GM19240 (cell line): ENCODE data around the gene FARSB.
A peak's percentile ranks its signal among the peaks of the same experiment; 100 is the strongest.
"Not testable (repeated sequence)": the region's sequence is repeated elsewhere in the genome, so short reads cannot be mapped to it uniquely, and the experiment has no call there.

Source experiments
- DNase-seq: peaks from one replicate; pipeline ENCODE4 v3.0.0; 2011; ENCODE audit warnings: low spot score; ENCODE audit not compliant: insufficient read length

The FARSB gene

DNA sequence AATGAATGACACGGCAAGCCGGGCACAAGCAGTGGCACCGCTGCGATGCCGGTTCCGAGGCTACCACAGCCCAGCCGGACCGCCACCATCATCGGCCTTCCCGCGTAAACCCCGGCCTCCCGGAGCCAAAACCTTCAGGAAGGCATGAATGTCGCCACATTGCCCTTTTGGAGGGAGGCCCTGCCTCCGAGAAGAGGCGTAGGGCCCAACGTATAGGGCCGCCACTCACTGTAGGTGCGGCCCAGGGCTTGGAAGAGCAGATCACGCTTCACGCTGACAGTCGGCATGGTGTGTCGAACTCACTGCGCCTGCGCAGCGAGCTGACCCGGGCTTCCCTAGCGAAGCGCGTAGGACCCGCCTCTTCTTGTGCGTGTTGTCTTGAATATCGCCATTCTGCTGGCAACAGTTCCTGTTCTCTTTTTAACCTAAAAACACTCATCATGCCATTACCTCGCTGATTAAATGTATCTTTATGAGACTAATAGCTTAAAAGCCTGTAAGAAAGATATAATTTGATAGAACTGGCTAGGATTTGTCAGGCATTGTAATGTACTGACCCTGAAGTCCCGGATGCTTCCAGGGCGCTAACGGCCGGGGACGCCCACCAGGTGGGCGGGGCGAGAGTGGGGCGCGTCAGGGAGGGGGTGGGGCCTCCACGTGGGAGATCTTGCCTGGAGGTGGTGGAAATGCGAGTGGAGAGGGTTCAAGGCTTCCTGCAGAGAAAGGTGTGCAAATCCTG is at the start of gene FARSB:
TSS of gene FARSB (minus strand) at position 306 of the 739 bp plus-strand sequence. CDS start at position 287, 19 bp downstream.
- DNase-seq = peak; percentile 69

DNA sequence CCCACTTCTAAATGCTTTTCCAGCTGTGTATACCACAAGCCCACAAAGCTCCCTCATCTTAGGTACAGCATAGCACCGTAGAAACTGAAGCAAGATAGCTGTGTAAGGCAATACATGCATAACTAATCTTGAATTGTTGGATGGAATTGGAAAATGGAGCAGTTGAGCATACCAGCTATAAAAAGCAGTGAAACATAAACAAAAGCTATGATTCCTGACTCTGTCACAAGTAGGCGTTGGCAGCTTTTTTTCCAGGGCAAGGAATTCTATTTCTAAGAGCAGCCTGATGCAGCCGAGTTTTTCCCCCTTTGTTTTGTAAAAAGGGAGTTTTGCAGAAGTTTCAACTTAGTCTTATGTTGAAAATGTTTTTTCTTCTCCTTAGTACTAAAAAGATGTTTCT is 48.0 kb upstream of the FARSB start:
- DNase-seq = no peak

- no peak for DNase-seq
These were observed 47.2 kb upstream of the FARSB start for GRCh38 chr2:222703091-222703490.

- no peak for DNase-seq
These were observed 45.8 kb upstream of the FARSB start for GRCh38 chr2:222701721-222702131.

DNA sequence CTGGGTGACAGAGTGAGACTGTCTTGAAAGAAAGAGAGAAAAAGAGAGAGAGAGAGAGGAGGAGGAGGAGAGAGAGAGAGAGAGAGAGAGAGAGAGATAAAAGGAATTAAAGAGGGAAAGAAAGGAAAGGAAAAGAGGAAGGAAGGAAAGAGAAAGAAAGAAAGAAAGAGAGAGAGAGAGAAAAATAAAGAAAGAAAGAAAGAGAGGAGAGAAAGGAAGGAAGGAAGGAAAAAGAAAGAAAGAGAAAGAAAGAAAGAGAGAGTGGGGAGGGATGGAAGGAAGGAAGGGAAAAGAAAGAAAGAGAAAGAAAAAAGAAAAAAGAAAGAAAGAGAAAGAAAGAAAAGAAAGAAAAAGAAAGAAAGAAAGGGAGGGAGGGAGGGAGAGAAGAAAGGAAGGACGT is 45.3 kb upstream of the FARSB start:
- no peak for DNase-seq

DNA sequence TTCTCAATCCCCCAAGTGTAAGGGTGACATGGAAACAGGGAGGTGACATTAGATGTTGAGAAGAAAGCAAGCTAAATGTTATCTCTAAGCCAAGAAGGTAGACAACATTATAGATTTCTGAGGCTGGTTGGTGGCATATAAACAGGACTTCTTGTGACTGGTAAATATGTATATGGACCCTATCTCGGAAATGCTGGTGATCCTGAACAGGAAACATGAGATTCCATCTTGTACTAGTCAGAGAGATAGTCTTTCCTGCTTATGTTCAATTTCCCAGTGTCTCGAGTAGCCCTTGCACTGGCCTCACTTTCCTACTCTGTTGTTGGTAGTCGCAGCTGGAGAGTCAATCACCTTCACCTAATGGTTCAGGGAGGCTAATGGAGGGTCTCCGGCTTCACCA is 42.4 kb upstream of the FARSB start:
- DNase-seq = no peak

DNA sequence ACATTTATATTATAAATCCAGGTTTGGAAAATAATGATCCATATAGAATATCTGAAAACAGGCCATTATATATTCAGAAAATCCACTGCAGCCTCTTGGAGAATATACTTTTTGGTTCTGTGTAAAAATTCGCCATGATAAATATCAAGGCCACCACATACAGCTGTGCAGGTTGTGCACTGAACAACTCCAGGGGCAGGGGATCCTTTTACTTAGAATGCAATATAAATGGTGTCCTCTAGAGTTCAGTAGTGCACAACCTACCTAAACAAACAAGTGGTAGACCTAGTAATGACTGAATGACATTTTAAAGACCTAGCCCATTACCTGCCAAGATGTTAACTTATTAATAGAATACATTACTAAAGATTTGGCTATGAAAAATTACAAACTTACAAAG is 37.9 kb upstream of the FARSB start:
- no peak for DNase-seq

GRCh38 chr2:222693413-222693812 is 37.5 kb upstream of the FARSB start:
- not testable (repeated sequence) for DNase-seq

GRCh38 chr2:222690564-222691200 is 34.8 kb upstream of the FARSB start:
- peak; percentile 73 for DNase-seq

DNA sequence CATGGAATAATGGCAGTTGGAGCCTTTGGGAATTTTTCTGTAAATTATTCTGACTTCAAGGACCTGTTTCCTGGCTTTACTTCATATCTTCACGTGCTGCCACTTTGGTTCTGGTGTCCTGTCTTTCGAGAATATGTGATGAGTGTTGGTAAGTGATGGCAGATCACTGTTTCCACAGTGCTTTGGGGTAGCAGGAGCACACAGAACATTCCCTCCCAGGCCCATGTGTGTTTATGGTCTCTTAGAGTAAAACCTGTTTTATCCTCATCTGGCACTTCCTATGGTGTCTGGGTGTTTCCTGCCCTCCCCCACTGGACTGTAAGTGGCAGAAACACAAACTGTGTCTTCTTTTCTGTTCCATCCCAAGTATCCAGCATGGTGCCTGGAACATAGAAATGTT is 33.4 kb upstream of the FARSB start:
- DNase-seq = no peak

DNA sequence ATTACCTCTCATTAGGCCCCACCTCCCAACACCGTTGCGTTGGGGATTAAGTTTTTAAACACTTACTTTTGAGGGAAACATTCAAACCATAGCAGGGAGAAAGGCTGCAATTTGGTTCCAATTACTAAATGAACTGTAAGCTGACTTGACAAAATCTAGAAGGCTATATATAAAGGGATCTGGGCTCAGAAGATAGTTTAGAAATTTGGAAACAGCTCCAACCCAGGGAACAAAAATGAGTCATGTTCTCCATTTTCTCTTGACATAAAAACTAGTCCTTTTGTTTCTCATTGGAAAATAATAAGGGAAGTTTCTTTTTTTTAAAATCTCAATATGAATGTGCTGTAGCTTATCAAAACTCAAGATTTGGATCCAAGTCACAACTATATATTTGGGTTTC is 33.0 kb upstream of the FARSB start:
- DNase-seq = no peak

GRCh38 chr2:222686086-222686750 is 30.3 kb upstream of the FARSB start:
- no peak for DNase-seq

DNA sequence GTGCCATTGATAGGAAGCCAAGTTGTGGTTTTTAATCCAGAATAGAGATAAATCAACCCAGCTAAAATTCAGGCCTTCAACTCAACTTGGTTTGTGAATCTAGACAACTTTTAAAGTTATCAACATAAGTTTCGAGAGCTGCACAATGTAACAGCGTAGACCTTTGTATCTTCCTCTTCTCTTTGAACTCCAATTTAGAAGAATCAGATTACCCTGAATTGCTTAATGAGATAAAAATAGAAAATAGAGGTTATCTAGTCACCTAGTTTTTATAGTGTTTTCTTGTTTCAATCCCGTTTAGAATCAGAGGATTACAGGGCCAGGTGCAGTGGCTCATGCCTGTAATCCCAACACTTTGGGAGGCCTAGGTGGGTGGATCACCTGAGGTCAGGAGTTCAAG is 27.9 kb upstream of the FARSB start:
- no peak for DNase-seq

DNA sequence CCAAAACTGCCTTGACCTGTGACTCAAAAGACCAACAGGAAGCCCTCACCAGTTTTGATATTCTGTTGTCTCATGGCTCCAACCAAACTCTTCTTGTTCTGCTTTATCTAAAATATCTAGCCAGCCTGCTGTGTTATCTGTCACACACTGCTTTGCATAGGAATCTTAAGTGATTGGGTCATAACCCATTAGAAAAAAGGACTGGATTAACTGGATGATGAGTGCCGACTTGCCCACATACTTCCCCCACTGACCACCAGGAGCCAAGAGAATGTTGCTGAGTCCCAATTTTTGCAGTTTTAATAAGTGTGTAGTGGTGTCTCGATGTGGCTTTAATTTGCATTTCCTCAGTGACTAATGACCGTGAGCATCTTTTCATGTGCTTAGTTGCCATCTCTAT is 22.1 kb upstream of the FARSB start:
- DNase-seq = no peak

DNA sequence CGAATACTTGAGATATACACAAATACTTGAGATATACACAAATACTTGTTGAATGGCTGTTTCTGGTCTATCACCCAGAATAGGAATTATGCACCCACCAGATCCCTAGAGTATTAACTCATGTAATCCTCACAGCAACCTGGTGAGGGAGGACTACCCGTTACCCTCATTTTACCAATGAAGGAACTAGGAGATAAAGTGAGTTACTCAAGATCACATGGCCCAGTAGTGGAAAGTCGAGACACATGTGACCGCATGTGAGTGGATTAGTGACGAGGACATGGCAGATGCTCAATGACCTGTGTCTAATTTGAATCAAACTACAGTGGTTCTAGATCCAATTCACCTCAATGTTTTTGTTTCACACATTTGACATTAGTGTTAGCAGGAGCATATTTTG is 18.0 kb upstream of the FARSB start:
- no peak for DNase-seq

- DNase-seq = no peak
These were observed 17.4 kb upstream of the FARSB start for GRCh38 chr2:222673273-222673672.

DNA sequence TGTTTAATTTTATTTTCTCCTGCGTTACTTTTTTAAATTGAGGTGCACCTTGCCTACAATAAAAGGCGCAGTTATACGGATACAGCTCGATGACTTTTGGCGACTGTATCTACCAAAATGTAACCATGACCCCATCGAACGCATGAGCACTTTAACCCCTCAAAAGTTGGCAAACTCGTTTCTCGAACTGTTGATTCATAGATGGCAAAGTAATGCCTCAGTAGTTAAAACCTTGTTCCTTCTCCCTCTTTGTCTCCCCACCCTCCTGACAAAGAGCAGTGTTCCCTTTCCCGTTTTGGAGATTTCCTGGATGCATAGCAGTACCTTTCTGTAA is 16.1 kb upstream of the FARSB start:
- no peak for DNase-seq

DNA sequence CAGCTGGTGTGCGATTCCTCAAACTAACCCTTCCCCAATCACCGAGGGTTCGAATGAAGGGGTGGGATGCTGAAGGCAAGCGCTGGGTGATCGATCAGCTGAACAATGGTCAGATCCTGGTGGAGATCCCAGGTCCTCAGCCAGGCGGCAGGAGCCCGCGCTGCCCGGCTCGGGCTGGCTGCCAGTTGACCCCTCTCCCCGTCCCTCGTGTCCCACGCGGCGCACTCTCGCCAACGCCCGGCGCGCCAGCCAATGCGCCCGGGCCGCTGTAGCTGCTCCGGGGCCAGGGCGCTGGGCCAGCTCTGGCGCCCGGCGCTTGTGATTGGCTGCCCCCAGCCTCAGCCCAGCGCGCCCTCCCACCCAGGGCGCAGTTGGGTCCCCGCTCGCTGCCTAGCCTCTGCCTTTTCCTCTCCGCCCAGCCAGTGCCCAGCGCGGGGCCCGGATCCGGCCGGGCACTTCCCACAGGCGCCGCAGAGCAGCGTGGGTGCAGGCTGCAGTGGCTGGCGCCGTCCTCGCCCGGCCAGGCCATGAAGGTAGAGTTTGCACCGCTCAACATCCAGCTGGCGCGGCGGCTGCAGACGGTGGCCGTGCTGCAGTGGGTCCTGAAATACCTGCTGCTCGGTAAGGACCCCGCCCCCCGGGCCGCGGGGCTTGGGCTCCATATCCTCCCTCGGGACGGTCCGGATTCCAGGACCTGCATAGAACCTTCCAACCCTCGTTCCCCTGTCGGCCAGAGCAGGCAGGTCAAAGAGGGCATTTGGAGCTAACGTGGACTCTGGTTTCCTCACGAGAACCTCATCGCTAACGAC is 15.6 kb upstream of the FARSB start, which contains the start of gene MOGAT1:
TSS of gene MOGAT1 (plus strand) at position 400 of the 809 bp plus-strand sequence. CDS start at position 528, 128 bp downstream.
- no peak for DNase-seq

DNA sequence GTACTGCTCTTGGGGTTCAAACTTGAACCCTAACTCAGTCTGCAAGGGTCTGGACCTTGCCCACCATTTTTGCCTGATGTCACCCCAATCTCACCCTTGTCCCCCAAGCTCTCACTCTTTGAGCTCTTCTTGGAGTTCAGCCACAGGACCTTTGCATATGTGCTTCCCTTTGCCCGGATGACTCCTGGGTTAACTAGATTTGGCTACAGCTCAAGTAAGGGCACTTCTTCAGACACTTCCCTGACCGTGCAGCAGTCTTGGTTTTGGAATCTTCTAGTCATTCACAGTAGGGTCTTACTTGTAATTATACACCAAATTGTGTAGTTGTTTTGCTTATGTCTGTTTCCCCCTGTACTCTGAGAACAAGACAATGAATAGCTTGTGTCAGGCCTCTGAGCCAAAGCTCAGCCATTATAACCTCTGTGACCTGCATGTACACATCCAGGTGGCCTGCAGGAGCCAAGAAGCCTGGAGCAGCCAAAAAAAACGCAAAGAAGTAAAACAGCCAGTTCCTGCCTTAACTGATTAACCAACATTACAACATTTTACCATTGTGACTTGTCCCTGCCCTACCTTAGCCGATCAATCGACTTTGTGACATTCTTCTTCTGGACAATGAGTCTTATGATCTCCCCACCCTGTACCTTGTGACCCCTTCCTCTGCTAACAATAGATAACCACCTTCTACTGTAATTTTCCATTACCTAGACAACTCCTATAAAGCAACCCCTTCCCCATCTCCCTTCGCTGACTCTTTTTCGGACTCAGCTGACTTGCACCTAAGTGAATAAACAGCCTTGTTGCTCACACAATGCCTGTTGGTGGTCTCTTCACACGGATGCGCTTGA is 14.5 kb upstream of the FARSB start:
- DNase-seq = no peak

DNA sequence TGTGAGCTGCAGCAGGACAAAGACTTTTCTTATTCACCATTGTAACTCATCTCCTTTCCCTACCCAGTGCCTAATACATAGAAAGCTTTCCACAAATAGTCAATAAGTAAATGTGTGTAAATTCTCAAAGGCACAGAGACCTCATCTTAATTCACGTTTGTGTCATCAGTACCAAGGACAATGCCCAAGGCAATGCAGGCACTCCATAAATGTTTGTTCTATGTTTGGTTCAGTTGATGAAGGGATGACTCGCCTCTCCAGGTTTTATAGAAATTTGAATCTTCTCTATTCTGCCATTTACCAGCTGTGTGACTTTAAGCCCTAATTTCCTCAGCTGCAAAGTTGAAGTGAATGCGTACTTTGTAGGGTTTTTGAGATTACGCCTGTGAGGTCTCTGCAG is 13.5 kb upstream of the FARSB start:
- DNase-seq = no peak
